ENCODE data around the gene KLF6.

DNA sequence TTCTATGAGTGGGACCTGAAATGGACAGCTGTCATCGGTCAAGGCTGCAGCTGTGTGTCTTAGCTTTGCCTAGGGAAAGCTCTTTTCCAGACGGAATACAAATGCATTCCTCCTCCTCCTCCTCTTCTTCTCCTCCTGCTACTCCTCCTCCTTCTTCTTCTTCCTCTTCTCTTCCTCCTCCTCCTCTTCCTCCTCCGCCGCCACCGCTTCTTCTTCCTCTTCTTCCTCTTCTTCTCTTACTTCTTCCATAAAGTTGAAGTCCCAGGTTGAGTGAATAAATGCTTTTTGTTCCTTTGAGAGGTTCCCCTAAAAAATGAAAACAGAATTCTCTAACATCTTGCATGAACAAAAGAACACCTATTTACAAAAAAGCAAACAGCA is 28.7 kb downstream of the KLF6 start:
- TF ChIP-seq CTCF (IDR thresholded peaks at IDR 0.05; ENCODE audit: insufficient read depth, low read length, poor library complexity, severe bottlenecking), result no peak
- no peak for TF ChIP-seq EZH2phosphoT487 (conservative IDR thresholded peaks at IDR 0.05; ENCODE audit: low read length)
